T-cell (primary cell): ENCODE data around the gene RHOBTB1. TPM values are rescaled to one million over a fixed set of nuclear protein-coding genes. Genes with fewer than 3 reads are reported as not detected.

Experiments
- ATAC-seq, 4 experiments: fragments of 200-7000 bp in 3 of 4; fragments of 150-1000 bp in 1 of 4; cut with Tn5 transposase; replicated peaks in 1 of 4; 1 replicate in 3 of 4; 2 replicates in 1 of 4; pipeline ENCODE4 v1.10.0; 2021; ENCODE audit warnings: moderate library complexity in 3 of 4, mild to moderate bottlenecking in 2 of 4, moderate number of reproducible peaks in 1 of 4
- CTCF ChIA-PET, 2 donors: fragments of 300-600 bp; sonication (Branson Sonifier 250); formaldehyde crosslinking; loops; one replicate each; lab custom pipeline; 2022; ENCODE audit warnings: antibody characterized with exemption in 2 of 2; lab: Charles Lee
- POLR2A ChIA-PET, 2 donors: fragments of 300-600 bp; sonication (Branson Sonifier 250); formaldehyde crosslinking; loops; one replicate each; lab custom pipeline; 2022; ENCODE audit warnings: antibody characterized with exemption in 2 of 2; lab: Charles Lee
- DNase-seq, 35 experiments: peaks; one replicate each; pipeline versions ENCODE4 v3.0.0 to v3.0.0-alpha.2; 2013 to 2023
- H3K27ac ChIP-seq: one replicate; pipeline ENCODE4 v1.5.1; 2013; ENCODE audit warnings: low read length
- H3K27me3 ChIP-seq, 2 experiments: replicated peaks in 1 of 2; 1 replicate in 1 of 2; 2 replicates in 1 of 2; pipeline versions ENCODE4 v1.6.1 to v1.7.0; 2013; ENCODE audit warnings: low read length in 1 of 2, mixed read lengths in 1 of 2; ENCODE audit not compliant: control insufficient read depth in 2 of 2, insufficient read depth in 2 of 2; ENCODE audit errors: extremely low read depth in 1 of 2
- H3K36me3 ChIP-seq, 2 donors: 1 replicate in 1 of 2; 2 replicates in 1 of 2; pipeline versions ENCODE4 v1.6.1 to v1.7.0; 2013; ENCODE audit warnings: low read length in 1 of 2; ENCODE audit not compliant: control insufficient read depth in 2 of 2, insufficient read depth in 1 of 2; ENCODE audit errors: extremely low read depth in 1 of 2
- H3K4me1 ChIP-seq, 2 experiments: 1 replicate in 1 of 2; 2 replicates in 1 of 2; pipeline versions ENCODE4 v1.6.1 to v1.7.0; 2013; ENCODE audit warnings: low read length in 2 of 2, mixed read lengths in 1 of 2; ENCODE audit not compliant: insufficient read depth in 2 of 2, control insufficient read depth in 1 of 2; ENCODE audit errors: extremely low read depth in 1 of 2
- H3K4me3 ChIP-seq, 2 donors: 1 replicate in 1 of 2; 2 replicates in 1 of 2; pipeline versions ENCODE4 v1.5.1 to v1.7.0; 2013; ENCODE audit warnings: mild to moderate bottlenecking in 2 of 2, low read length in 1 of 2, moderate library complexity in 1 of 2; ENCODE audit not compliant: control insufficient read depth in 1 of 2; ENCODE audit errors: extremely low read depth in 1 of 2
- H3K9me3 ChIP-seq: 2 replicates; pipeline ENCODE4 v1.7.0; 2013
- H3K27ac Mint-ChIP-seq, 2 donors: one replicate each; pipeline ENCODE4 v1.8.0; 2020 to 2021; ENCODE audit warnings: mild to moderate bottlenecking in 2 of 2, mixed read lengths in 2 of 2
- H3K27me3 Mint-ChIP-seq, 2 donors: one replicate each; pipeline ENCODE4 v1.8.0; 2021 to 2022; ENCODE audit warnings: mixed read lengths in 2 of 2
- H3K36me3 Mint-ChIP-seq: one replicate; pipeline ENCODE4 v1.8.0; 2021; ENCODE audit warnings: mixed read lengths
- H3K4me1 Mint-ChIP-seq, 3 donors: one replicate each; pipeline ENCODE4 v1.8.0; 2020 to 2022; ENCODE audit warnings: mixed read lengths in 3 of 3, mild to moderate bottlenecking in 1 of 3
- H3K4me3 Mint-ChIP-seq, 3 donors: one replicate each; pipeline ENCODE4 v1.8.0; 2020 to 2022; ENCODE audit warnings: mild to moderate bottlenecking in 3 of 3, mixed read lengths in 3 of 3, moderate library complexity in 3 of 3
- H3K9me3 Mint-ChIP-seq, 3 donors: one replicate each; pipeline ENCODE4 v1.8.0; 2020 to 2022; ENCODE audit warnings: mixed read lengths in 3 of 3
- WGBS: methylation state at CpG from one replicate; pipeline ENCODE4 v1.1.5; 2013; ENCODE audit warnings: missing lambda C conversion rate; ENCODE audit not compliant: insufficient coverage; 5-methylcytosine and 5-hydroxymethylcytosine counted together
- total RNA-seq, 35 experiments: library from RNA in 6 of 35; stranded (reverse) in 6 of 35; fragments of 120-200 nt in 1 of 35; gene quantifications; one replicate each; pipeline versions ENCODE4 v1.2.1 to v1.2.4 and lab custom pipeline; 2013 to 2026

The RHOBTB1 gene
- total RNA-seq, 5 donors from 2014 or later (not counting 1 experiment from before 2014, with no cell fraction given) = 0.09 to 0.75 (median 0.34) TPM; not detected in 1

GRCh38 chr10:60899266-60899665, 44.7 kb downstream of the RHOBTB1 start:
- no peaks in the 10 kb centered on the region for H3K4me1 ChIP-seq
- no peak overlapping the region for H3K4me3 ChIP-seq
- ATAC-seq (no peak), DNase-seq (no peak)
- peaks cover 0 to 4% of the 10 kb centered on the region in 2 experiments for H3K27me3 ChIP-seq
- H3K27ac ChIP-seq = no peak overlapping the region
- Mint-ChIP-seq H3K27ac (no peak overlapping the region), H3K4me3 (no peak overlapping the region), H3K36me3 (no peaks in the 10 kb centered on the region), H3K9me3 (no peaks in the 10 kb centered on the region), H3K4me1 (no peaks in the 10 kb centered on the region), H3K27me3 (peaks cover 4 to 5% of the 10 kb centered on the region in 2 donors)
- ChIA-PET POLR2A (no interaction called here), CTCF (no interaction called here)
- no peaks in the 10 kb centered on the region for H3K9me3 ChIP-seq
- 67% methylated on average over 2 of the region's 7 CpGs for WGBS
- no peaks in the 10 kb centered on the region for H3K36me3 ChIP-seq

GRCh38 chr10:60898321-60898720, 45.7 kb downstream of the RHOBTB1 start:
- H3K27ac Mint-ChIP-seq = no peak overlapping the region
- CTCF ChIA-PET = no interaction called here
- ATAC-seq = no peak
- no peaks in the 10 kb centered on the region for H3K36me3 Mint-ChIP-seq
- no peak overlapping the region for H3K4me3 Mint-ChIP-seq
- POLR2A ChIA-PET = no interaction called here
- peaks cover 4 to 5% of the 10 kb centered on the region in 2 donors for H3K27me3 Mint-ChIP-seq
- Histone ChIP-seq H3K4me1 (no peaks in the 10 kb centered on the region), H3K27me3 (peaks cover 0 to 4% of the 10 kb centered on the region in 2 experiments), H3K27ac (no peak overlapping the region), H3K36me3 (no peaks in the 10 kb centered on the region), H3K9me3 (no peaks in the 10 kb centered on the region), H3K4me3 (no peak overlapping the region)
- no peaks in the 10 kb centered on the region for H3K4me1 Mint-ChIP-seq
- WGBS = 85% methylated on average over 2 of the region's 5 CpGs
- DNase-seq = no peak
- no peaks in the 10 kb centered on the region for H3K9me3 Mint-ChIP-seq

GRCh38 chr10:60896810-60897209, 47.2 kb downstream of the RHOBTB1 start:
- CTCF ChIA-PET = interaction anchor here in 1 of 2 donors (1.2 kb wide), 1 partner anchor 11 kb away, joined by 3 read pairs; no protein-coding TSS in a partner anchor
- no peak overlapping the region for H3K27ac ChIP-seq
- POLR2A ChIA-PET = no interaction called here
- no peaks in the 10 kb centered on the region for H3K36me3 Mint-ChIP-seq
- ATAC-seq (no peak), DNase-seq (no peak)
- no peak overlapping the region for H3K4me3 Mint-ChIP-seq
- H3K4me1 Mint-ChIP-seq = no peaks in the 10 kb centered on the region
- WGBS = no CpG with 5 or more reads among the region's 2 CpGs
- H3K4me1 ChIP-seq = no peaks in the 10 kb centered on the region
- H3K36me3 ChIP-seq = no peaks in the 10 kb centered on the region
- no peak overlapping the region for H3K4me3 ChIP-seq
- no peaks in the 10 kb centered on the region for H3K9me3 ChIP-seq
- H3K27me3 Mint-ChIP-seq = peaks cover 8 to 11% of the 10 kb centered on the region in 2 donors
- peaks cover 0 to under 1% of the 10 kb centered on the region in 2 experiments for H3K27me3 ChIP-seq
- no peaks in the 10 kb centered on the region for H3K9me3 Mint-ChIP-seq
- H3K27ac Mint-ChIP-seq = no peak overlapping the region

- H3K27me3 Mint-ChIP-seq = peaks cover 8 to 11% of the 10 kb centered on the region in 2 donors
- H3K4me1 Mint-ChIP-seq = no peaks in the 10 kb centered on the region
- H3K4me3 Mint-ChIP-seq = no peak overlapping the region
- H3K36me3 Mint-ChIP-seq = no peaks in the 10 kb centered on the region
- no peaks in the 10 kb centered on the region for H3K9me3 Mint-ChIP-seq
- Histone ChIP-seq H3K36me3 (no peaks in the 10 kb centered on the region), H3K9me3 (no peaks in the 10 kb centered on the region), H3K27me3 (peaks cover 0 to 3% of the 10 kb centered on the region in 2 experiments), H3K4me3 (no peak overlapping the region), H3K4me1 (no peaks in the 10 kb centered on the region), H3K27ac (no peak overlapping the region)
- H3K27ac Mint-ChIP-seq = no peak overlapping the region
- CTCF ChIA-PET = no interaction called here
- ATAC-seq (no peak), DNase-seq (no peak)
- POLR2A ChIA-PET = no interaction called here
These were observed 48.0 kb downstream of the RHOBTB1 start for GRCh38 chr10:60896033-60896432.

GRCh38 chr10:60894786-60895185, 49.2 kb downstream of the RHOBTB1 start:
- POLR2A ChIA-PET = no interaction called here
- CTCF ChIA-PET = no interaction called here

GRCh38 chr10:60893231-60893630, 50.8 kb downstream of the RHOBTB1 start:
- ATAC-seq (no peak), DNase-seq (no peak)
- H3K9me3 Mint-ChIP-seq = no peaks in the 10 kb centered on the region
- H3K27me3 ChIP-seq = peaks cover 0 to 6% of the 10 kb centered on the region in 2 experiments
- H3K27ac ChIP-seq = no peak overlapping the region
- ChIA-PET POLR2A (no interaction called here), CTCF (no interaction called here)
- no peak overlapping the region for H3K4me3 ChIP-seq
- H3K4me1 ChIP-seq = no peaks in the 10 kb centered on the region
- H3K36me3 ChIP-seq = no peaks in the 10 kb centered on the region
- H3K27ac Mint-ChIP-seq = no peak overlapping the region
- no peaks in the 10 kb centered on the region for H3K36me3 Mint-ChIP-seq
- no peak overlapping the region for H3K4me3 Mint-ChIP-seq
- WGBS = no CpG with 5 or more reads among the region's 3 CpGs
- H3K9me3 ChIP-seq = no peaks in the 10 kb centered on the region
- no peaks in the 10 kb centered on the region for H3K4me1 Mint-ChIP-seq
- peaks cover 9 to 14% of the 10 kb centered on the region in 2 donors for H3K27me3 Mint-ChIP-seq

More at GRCh38 chr10:60894786-60895185, 49.2 kb downstream of the RHOBTB1 start:
- no peaks in the 10 kb centered on the region for H3K9me3 ChIP-seq
- no peak overlapping the region for H3K4me3 ChIP-seq
- Mint-ChIP-seq H3K27me3 (peaks cover 11 to 16% of the 10 kb centered on the region in 2 donors), H3K9me3 (no peaks in the 10 kb centered on the region), H3K27ac (no peak overlapping the region), H3K4me1 (no peaks in the 10 kb centered on the region), H3K4me3 (no peak overlapping the region), H3K36me3 (no peaks in the 10 kb centered on the region)
- H3K4me1 ChIP-seq = no peaks in the 10 kb centered on the region
- H3K27ac ChIP-seq = no peak overlapping the region
- H3K27me3 ChIP-seq = peaks cover 0 to 3% of the 10 kb centered on the region in 2 experiments
- no peak for DNase-seq
- H3K36me3 ChIP-seq = no peaks in the 10 kb centered on the region
- no peak for ATAC-seq

- H3K36me3 ChIP-seq = no peaks in the 10 kb centered on the region
- no peak overlapping the region for H3K4me3 Mint-ChIP-seq
- H3K36me3 Mint-ChIP-seq = no peaks in the 10 kb centered on the region
- peaks cover 0 to 8% of the 10 kb centered on the region in 2 experiments for H3K27me3 ChIP-seq
- no peak overlapping the region for H3K4me3 ChIP-seq
- DNase-seq = no peak
- H3K9me3 Mint-ChIP-seq = no peaks in the 10 kb centered on the region
- peaks cover 7 to 14% of the 10 kb centered on the region in 2 donors for H3K27me3 Mint-ChIP-seq
- H3K4me1 Mint-ChIP-seq = no peaks in the 10 kb centered on the region
- no peaks in the 10 kb centered on the region for H3K4me1 ChIP-seq
- H3K27ac Mint-ChIP-seq = no peak overlapping the region
- no peaks in the 10 kb centered on the region for H3K9me3 ChIP-seq
- no peak overlapping the region for H3K27ac ChIP-seq
- ChIA-PET POLR2A (no interaction called here), CTCF (no interaction called here)
- ATAC-seq = no peak
- 89% methylated on average over 6 of the region's 8 CpGs for WGBS
These were observed 51.4 kb downstream of the RHOBTB1 start for GRCh38 chr10:60892571-60892970.
